Astrocyte of the cerebellum (primary cell): ENCODE results near the gene TAF1C.

Experiments
- DNase-seq: peaks from one replicate; pipeline ENCODE4 v3.0.0-alpha.2; 2011; ENCODE audit warnings: low read depth
- H3K4me3 ChIP-seq: 2 replicates; pipeline ENCODE4 v1.5.1; 2011; ENCODE audit warnings: mild to moderate bottlenecking, low read depth, low read length, moderate library complexity
- in situ Hi-C: cut with HindIII; loops from 2 replicates; pipeline ENCODE4 v1.10.0; 2017; ENCODE audit warnings: low sequenced_read_pairs
- TF ChIP-seq, protein P1 (sequence below): IDR thresholded peaks from 2 replicates; pipeline ENCODE4 v1.5.1; 2012; ENCODE audit warnings: low read length, low read depth, moderate library complexity, mild to moderate bottlenecking; ENCODE audit errors: missing control alignments

TAF1C gene

DNA sequence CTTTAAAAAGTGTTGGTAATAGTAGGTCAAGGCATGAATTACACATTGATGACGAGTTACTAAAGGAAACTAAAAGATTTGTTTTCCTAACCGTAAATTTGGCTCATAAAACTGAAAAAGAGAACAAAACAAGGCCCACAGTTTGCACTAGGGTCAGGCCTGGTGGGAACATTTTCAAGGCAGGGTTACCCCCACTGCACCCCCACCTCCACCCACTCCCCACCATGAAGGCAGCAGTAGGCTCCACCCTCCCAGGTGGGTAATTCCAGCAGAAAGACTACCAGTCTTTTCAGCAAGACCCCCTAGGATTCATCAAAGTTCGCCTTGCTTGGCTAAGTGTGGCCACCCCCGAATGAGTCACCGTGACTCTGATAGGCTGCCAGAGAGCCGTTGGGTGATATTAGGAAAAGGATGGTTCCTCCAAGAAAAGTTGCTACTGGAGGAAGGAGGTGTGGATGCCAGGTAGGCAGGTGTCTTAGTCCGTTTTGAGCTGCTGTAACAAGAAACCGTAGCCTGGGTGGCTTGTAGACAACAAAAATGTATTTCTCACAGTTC lies 33.1 kb downstream of the TAF1C start:
- TF ChIP-seq, protein P1, sequence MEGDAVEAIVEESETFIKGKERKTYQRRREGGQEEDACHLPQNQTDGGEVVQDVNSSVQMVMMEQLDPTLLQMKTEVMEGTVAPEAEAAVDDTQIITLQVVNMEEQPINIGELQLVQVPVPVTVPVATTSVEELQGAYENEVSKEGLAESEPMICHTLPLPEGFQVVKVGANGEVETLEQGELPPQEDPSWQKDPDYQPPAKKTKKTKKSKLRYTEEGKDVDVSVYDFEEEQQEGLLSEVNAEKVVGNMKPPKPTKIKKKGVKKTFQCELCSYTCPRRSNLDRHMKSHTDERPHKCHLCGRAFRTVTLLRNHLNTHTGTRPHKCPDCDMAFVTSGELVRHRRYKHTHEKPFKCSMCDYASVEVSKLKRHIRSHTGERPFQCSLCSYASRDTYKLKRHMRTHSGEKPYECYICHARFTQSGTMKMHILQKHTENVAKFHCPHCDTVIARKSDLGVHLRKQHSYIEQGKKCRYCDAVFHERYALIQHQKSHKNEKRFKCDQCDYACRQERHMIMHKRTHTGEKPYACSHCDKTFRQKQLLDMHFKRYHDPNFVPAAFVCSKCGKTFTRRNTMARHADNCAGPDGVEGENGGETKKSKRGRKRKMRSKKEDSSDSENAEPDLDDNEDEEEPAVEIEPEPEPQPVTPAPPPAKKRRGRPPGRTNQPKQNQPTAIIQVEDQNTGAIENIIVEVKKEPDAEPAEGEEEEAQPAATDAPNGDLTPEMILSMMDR, result no peak
- DNase-seq, result no peak
- H3K4me3 ChIP-seq, result no peak overlapping the region
- in situ Hi-C loops, result no loop called here

DNA sequence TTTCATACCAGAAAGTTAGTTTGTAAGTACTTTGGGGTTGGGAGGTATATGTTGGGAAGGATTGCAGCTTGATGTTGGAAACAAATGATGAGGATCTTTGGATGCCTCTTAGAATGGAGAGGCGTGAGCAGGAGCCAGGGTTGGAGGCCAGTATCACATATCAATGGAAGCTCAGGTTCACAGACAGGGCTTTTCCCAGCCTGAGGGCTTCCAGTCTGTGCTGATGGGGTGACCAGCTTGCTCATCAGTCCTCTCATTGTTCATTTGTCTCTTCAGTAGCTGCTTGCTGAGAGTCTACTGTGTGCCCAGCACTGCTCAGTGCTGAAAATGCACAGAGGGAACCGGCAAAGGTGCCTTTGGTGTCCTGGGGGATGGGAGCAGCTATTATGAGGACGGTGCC lies 35.9 kb downstream of the TAF1C start:
- H3K4me3 ChIP-seq, result no peak overlapping the region
- DNase-seq, result no peak
- in situ Hi-C loops, result no loop called here

DNA sequence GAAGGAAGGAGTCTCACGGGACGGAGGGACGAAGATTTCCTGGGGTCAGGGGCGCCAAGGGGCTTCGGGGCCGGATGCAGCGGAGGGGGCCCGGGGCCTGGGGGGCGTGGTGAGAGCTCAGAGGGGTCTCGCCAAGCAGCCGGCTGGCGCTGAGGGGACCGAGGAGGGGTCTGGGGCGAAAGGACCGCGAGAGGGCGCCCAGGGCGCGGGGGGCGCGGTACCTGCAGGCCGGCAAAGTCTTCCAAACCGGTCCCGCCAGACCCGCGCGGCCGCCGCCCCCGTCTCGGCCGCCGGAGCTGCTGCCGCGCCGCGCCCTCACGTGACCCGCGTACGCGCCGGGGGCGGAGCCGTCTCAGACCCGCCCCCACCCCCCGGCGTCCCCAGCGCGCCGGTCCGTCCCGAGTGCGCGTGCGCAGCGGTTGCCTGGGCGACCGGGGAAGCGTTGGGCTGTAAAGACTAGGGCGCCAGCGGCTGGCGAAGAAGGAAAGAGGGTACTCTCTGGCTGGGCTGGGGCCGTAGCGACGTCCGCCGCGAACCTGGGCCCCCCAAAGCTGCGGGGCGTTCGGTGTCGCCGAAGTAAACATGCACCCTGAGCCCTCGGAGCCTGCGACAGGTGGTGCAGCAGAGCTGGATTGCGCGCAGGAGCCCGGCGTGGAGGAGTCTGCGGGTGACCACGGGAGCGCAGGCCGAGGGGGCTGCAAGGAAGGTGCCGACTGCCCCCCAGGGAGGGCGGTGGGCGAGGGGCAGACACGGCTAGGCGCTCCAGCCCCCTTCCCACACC lies 41.8 kb downstream of the TAF1C start, which contains the start of the genes DNAAF1 and HSDL1:
TSS of gene DNAAF1 (plus strand) at position 450 of the 781 bp plus-strand sequence. CDS start at position 583, 133 bp downstream.
TSS of gene HSDL1 (minus strand) at position 319 of the 781 bp plus-strand sequence. CDS start 13,856 bp downstream, outside the sequence.
- peak within 1 kb of the TSS; percentile 81 for H3K4me3 ChIP-seq
- in situ Hi-C loops, result no loop called here
- DNase-seq, result peak; percentile 41
- TF ChIP-seq, protein P1, result no peak

More for the DNA sequence above, 35.9 kb downstream of the TAF1C start:
- TF ChIP-seq, protein P1, result no peak

DNA sequence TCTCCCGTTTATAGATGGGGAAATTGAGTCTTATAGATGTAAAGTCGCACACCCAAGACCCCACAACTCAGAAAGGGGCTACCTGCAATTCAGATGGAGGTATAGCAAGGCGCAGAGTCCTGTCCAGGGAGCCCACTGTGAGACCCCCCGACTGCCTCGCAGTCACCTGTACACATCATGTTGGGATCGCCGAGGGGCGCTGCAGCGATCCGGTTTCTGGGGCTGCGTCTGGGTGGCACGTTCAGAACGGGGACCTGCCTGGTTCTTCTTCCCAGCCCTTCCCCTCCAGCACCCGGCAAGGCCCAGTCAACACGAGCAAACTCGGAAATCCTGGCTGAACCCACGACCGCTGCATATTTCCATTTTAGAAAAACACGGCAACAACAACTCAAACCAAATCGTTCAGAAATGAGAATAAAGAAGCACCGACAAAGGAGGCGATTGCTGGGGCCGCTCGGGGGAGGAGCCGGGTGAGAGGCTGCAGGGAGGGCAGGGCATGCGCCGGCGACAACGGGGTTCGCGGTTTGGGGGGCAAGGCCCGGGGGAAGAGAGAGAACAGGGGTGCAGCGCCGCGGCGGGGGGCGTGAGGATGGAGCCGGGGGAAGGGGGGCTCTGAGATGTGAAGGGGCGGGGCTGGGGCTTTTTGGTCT lies 42.5 kb downstream of the TAF1C start:
- no peak for DNase-seq
- in situ Hi-C loops, result no loop called here
- TF ChIP-seq, protein P1, result peak; percentile 42
- peak overlapping the region; percentile 81 for H3K4me3 ChIP-seq

DNA sequence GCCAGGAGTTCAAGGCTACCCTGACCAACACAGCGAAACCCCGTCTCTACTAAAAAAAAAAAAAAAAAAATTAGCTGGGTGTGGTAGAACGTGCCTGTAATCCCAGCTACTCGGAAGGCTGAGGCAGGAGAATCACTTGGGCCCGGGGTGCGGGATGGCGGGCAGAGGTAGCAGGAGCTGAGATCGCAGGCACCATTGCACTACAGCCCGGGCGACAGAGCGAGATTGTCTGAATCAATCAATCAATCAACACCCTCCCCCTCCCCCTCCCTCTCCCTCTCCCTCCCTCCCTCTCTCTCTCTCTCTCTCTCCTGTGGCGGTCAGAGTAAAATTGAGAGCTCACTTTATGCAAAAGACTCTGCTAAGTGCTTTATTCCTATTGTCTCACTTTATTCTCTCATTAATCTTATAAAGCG lies 43.1 kb downstream of the TAF1C start:
- TF ChIP-seq, protein P1, result no peak
- in situ Hi-C loops, result no loop called here
- DNase-seq, result no peak
- peak overlapping the region; percentile 81 for H3K4me3 ChIP-seq

DNA sequence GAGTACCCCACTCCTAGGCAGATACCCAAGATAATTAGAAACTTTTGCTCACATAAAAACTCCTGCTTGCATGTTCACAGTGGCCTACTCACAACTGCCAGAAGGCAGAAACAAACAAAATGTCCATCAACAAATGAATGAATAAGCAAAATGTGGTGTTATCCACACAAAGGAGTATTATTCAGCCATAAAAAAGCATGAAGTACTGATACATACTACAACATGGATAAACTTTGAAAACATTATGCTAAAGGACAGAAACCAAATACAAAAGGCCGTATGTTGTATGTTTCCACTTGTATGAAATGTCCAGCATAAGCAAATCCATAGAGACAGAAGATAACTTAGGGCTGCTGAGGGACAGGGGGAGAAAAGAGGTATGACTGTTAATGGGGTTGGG lies 43.8 kb downstream of the TAF1C start:
- H3K4me3 ChIP-seq, result no peak overlapping the region
- no peak for DNase-seq
- in situ Hi-C loops, result no loop called here
- TF ChIP-seq, protein P1, result no peak
